HG02840 (cell line): ENCODE data around the gene SHISA4.
"Not testable (repeated sequence)": the region's sequence is repeated elsewhere in the genome, so short reads cannot be mapped to it uniquely, and the experiment has no call there.

ENCODE experiments used
- ATAC-seq: cut with Tn5 transposase; IDR thresholded peaks from one replicate; pipeline ENCODE4 v1.9.1; 2021; ENCODE audit warnings: mild to moderate bottlenecking, moderate library complexity, moderate number of reproducible peaks; ENCODE audit not compliant: unreplicated experiment, low FRiP score

Gene SHISA4, protein sequence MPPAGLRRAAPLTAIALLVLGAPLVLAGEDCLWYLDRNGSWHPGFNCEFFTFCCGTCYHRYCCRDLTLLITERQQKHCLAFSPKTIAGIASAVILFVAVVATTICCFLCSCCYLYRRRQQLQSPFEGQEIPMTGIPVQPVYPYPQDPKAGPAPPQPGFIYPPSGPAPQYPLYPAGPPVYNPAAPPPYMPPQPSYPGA

GRCh38 chr1:201888282-201889089 is at the start of gene SHISA4:
Gene SHISA4 (plus strand): TSS chr1:201888898. CDS start chr1:201888995, 97 bp downstream.
- no peak for ATAC-seq

DNA sequence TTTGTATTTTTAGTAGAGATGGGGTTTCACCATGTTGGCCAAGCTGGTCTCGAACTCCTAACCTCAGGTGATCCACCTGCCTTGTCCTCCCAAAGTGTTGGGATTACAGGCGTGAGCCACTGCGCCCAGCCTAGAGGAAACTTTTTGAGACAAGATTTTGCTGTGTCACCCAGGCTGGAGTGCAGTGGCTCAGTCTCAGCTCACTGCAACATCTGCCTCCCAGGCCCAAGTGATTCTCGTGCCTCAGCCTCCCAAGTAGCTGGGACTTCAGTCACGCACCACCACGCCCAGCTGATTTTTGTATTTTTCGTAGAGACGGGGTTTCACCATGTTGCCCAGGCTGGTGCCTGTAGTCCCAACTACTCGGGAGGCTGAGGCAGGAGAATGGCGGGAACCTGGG is 49.6 kb upstream of the SHISA4 start:
- ATAC-seq = not testable (repeated sequence)

DNA sequence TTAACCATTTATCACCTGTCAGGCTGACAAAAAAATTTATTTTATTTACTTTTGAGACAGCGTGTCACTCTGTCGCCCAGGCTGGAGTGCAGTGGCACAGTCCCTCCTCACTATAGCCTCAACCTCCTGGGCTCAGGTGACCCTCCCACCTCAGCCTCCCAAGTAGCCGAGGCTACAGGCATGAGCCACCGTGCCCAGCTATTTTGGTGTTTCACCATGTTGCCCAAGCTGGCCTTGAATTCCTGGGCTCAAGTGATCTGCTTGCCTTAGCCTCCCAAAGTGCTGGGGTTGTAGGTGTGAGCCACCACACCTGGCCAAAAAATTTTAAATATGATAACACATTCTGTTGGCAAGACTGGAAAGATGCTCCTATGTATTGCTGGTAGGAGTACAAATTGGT is 48.6 kb upstream of the SHISA4 start:
- ATAC-seq = no peak

DNA sequence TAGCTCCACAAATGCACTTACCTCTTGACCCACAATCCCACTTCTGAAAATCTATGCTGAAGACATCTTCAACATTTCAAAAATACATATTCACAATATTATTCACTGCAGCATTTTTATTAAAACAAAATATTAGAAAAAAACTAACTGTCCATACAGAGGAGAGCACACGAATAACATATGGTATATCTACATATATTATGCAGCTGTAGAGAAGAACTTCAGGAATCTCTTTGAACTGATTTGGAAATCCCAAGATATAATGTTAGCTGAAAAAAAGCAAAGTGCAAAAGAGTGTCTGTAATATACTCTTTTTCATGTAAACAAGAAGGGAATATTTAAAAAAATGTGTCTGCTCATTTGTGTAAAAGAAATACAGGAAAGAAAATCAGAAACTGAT is 48.2 kb upstream of the SHISA4 start:
- no peak for ATAC-seq

- no peak for ATAC-seq
These were observed 47.3 kb upstream of the SHISA4 start for GRCh38 chr1:201841265-201841912.

GRCh38 chr1:201842472-201843027 is 46.1 kb upstream of the SHISA4 start:
- no peak for ATAC-seq

DNA sequence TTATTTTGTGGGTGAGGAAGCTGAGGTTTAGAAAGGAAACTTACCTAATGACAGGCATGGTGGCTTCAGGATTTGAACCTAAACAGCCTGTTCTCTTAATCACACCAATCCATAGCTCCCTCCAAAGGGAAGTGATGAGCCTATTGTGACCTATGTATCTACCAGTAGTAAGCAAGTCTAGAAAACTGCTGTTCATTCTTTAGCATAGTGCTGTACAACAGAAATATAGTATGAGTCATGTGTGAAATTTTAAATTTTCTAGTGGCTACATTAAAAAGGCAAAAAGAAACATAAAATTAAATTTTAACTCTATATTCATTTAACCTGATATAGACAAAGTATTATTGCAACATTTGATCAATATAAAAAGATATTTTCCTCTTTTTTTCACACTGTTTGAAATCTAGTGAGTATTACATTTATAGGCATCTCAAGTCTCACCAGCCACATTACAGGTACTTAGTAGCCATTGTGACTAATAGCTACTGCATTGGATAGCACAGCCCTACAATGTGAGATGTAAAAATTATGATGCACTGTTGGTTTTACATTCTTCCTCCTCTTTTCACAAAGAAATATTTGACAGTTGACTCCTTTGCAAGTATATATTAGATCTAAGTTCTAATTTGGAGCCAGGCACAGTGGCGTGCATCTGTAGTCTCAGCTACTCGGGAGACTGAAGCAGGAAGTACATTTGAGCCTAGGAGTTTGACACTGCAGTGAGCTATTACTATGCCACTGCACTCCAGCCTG is 43.2 kb upstream of the SHISA4 start:
- no peak for ATAC-seq

DNA sequence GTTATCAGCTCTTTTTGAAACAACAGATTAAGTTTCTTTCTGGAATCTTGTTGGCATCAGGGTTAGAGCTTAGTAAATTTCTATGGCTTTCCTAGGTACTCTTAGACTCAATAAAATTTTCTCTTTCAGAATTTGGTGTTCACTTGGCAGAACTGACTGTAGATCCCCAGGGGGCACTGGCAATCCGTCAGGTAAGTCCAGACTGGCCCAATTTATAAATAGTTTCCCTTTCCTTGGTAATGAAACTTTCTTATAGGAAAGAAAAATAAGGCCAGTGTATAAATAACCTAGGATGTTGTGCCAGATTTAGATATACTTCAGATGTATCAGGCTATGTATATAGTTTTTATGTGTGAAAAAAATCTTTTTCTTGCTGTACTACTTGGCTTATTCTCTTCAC is 41.5 kb upstream of the SHISA4 start:
- ATAC-seq = no peak

DNA sequence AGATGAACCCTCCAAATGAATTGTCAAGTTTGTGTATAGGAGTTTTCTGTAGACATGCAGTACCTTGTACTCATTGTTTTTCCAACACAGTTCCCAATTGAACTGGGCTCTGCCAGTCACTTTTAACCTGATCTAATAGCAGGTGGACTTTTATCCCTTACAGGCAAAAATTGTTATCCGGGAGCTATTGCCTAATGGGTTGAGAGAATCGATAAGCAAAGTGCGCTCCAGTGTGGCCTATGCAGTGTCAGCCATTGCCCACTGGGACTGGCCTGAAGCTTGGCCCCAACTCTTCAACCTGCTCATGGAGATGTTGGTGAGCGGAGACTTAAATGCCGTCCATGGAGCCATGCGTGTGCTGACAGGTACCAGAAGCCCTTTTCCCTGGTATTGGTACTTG is 40.5 kb upstream of the SHISA4 start:
- ATAC-seq = no peak

GRCh38 chr1:201849372-201850052 is 39.2 kb upstream of the SHISA4 start:
- ATAC-seq = no peak

DNA sequence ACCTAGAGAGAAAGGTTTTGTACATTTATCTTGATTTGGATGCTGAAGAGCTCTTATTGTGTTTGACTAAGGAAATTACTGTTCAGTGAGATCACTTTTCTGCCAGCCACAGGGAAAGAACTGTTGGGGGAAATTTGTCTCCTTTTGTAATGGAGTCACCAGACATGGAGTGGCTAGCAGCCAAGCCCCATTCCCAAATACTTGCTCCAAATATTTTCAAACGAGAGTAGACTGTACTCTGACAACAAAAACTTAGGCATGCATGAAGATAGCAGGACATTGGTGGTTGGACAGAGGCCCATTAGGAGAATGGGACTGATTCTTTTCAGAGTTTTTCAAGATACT is 38.7 kb upstream of the SHISA4 start:
- no peak for ATAC-seq

GRCh38 chr1:201851949-201852348 is 36.7 kb upstream of the SHISA4 start:
- no peak for ATAC-seq

DNA sequence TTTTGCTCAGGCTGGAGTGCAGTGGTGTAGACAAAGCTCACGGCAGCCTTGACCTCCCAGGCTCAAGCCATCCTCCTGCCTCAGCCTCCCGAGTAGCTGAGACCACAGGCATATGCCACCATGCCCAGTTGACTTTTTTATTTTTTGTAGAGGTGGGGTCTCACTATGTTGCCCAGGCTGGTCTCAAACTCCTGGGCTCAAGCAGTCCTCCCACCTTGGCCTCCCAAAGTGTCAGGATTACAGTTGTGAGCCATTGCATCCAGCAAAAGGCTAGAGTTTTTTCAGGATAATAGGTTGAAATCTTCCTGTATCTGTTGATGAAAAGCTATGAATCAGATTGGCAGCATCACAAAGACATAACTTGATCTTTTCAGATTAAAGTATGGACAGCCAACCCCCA is 32.0 kb upstream of the SHISA4 start:
- ATAC-seq = not testable (repeated sequence)

GRCh38 chr1:201859424-201859823 is 29.3 kb upstream of the SHISA4 start:
- ATAC-seq = no peak

DNA sequence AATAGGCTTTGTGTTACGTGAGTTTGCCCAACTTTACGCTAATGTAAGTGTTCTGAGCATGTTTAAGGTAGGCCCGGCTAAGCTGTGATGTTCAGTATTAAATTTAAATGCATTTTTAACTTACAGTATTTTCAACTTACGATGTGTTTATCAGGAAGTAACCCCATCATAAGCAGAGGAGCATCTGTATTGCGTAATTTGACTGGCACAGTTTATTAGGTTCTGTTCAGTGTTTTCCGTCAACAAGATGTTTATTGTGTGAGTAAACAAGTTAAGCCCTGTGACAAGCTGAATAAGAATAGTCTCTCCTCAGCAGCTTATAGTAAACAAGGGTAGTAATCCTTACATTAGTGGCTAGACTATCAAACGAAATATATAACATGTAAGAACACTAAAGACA is 27.2 kb upstream of the SHISA4 start:
- no peak for ATAC-seq

- no peak for ATAC-seq
These were observed 18.3 kb upstream of the SHISA4 start for GRCh38 chr1:201870397-201870796.

DNA sequence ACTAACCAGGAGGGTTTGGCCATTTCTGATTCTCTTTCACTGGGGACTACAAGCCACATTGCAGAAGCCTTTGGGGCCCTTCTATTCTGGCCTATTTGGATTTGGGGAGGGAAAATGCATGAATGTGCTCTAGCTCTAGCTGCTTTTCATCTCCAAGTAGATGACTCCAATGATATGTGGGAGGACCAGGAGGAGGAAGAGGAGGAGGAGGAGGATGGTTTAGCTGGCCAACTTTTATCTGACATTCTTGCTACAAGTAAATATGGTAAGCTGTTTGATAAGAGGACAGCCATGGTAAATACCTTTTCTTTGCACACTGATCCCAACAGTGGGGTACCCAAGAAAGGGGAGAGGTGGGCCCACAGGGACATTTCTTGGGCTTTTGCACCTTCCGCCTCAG is 14.0 kb upstream of the SHISA4 start:
- no peak for ATAC-seq

GRCh38 chr1:201876148-201876818 is 12.4 kb upstream of the SHISA4 start:
- ATAC-seq = no peak

- no peak for ATAC-seq
These were observed 10.8 kb upstream of the SHISA4 start for GRCh38 chr1:201877877-201878401.
